AG09319 (cell line): ENCODE measurements around the gene FCER1G.

Experiments
- DNase-seq: peaks from one replicate; pipeline ENCODE4 v3.0.0-alpha.2; 2010; ENCODE audit warnings: low read depth; ENCODE audit errors: extremely low read depth
- CTCF ChIP-seq: IDR thresholded peaks from 2 replicates; pipeline ENCODE4 v1.5.1; 2011; ENCODE audit warnings: low read depth, mild to moderate bottlenecking, inconsistent platforms, low read length, moderate library complexity

The FCER1G gene

GRCh38 chr1:161177112-161177935 is 37.8 kb upstream of the FCER1G start, which contains the start of gene B4GALT3:
Gene B4GALT3 (minus strand): TSS chr1:161177507. CDS start chr1:161176060, 1,447 bp downstream.
- no peak for TF ChIP-seq CTCF
- DNase-seq: no peak

DNA sequence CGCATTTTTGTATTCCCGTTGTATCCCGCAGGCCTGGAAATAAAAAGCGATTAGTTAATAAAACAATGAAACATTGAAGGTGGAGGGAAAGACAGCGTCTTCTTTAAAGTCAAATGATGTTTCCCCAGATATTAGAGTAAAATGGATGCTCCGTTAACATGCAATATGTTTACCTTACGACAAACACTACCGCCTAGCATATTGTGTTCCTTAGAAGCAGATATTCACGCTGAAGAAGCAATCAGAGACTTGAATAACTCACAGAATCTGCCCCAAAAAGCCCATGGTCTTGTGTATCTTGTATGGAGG is 37.2 kb upstream of the FCER1G start:
- DNase-seq: no peak
- TF ChIP-seq CTCF: no peak

GRCh38 chr1:161179698-161180097 is 35.4 kb upstream of the FCER1G start:
- TF ChIP-seq CTCF: no peak
- no peak for DNase-seq

- peak; percentile 23 for TF ChIP-seq CTCF
- no peak for DNase-seq
Measured at GRCh38 chr1:161180639-161181038, 34.5 kb upstream of the FCER1G start.

DNA sequence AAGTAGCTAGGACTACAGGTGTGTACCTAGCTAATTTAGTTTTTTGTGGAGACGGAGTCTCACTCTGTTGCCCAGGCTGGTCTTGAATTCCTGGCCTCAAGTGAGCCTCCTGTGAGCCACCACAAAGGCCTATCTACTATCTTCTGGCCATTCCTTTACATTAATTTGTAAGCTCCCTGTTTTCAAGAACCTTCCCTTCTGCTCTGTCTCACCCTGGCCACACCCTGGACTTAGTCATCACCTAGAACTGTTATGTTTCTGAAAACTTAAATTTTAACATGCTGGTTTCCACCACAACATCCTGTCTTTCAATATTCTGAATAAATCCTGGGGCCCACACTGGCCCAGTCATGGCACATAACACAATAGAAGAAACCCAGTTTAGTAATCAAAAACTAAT is 32.9 kb upstream of the FCER1G start:
- TF ChIP-seq CTCF: no peak
- no peak for DNase-seq

DNA sequence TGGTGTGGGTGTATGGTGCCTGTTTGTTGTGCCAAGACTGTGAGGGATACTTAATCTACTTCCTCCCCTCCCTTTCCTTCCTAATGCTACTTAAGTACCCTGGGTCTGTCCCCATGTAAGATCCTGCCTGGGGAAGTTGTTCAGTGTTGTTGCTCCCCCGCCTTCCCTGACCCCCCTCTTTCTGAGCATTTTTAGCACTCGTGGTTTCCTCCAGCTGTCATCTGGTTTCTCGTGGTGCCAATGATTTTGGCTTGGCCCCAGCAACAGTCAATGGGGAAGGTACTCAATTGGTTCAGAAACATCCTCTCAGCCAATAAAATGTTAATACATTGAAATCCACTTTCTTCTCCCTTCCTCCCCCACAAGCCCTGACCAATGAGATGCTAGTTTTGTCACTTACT is 29.8 kb upstream of the FCER1G start:
- no peak for DNase-seq
- TF ChIP-seq CTCF: no peak

- no peak for DNase-seq
- TF ChIP-seq CTCF: no peak
Measured at GRCh38 chr1:161185732-161186311, 29.3 kb upstream of the FCER1G start.
